Panc1 (cell line): ENCODE results near the gene KMT2A. TPM values are rescaled to one million over a fixed set of nuclear protein-coding genes. Genes with fewer than 3 reads are reported as not detected.
"Not testable (repeated sequence)": the region's sequence is repeated elsewhere in the genome, so short reads cannot be mapped to it uniquely, and the experiment has no call there.

ENCODE experiments used
- ATAC-seq: fragments of 200-7000 bp; cut with Tn5 transposase; 2 replicates; pipeline ENCODE4 v1.9.1; 2020; ENCODE audit warnings: mild to moderate bottlenecking, moderate library complexity
- BruUV-seq: library from RNA; stranded (reverse); fragments of 400-500 nt; replicated peaks from 2 replicates; lab custom pipeline; 2021; lab: Mats Ljungman, UMichigan
- CTCF ChIA-PET: fragments of 300-600 bp; sonication (Branson Sonifier 250); formaldehyde crosslinking; loops from one replicate; lab custom pipeline; 2022; ENCODE audit warnings: antibody characterized with exemption; lab: Charles Lee
- POLR2A ChIA-PET: fragments of 300-600 bp; sonication (Branson Sonifier 250); formaldehyde crosslinking; loops from one replicate; lab custom pipeline; 2022; ENCODE audit warnings: antibody characterized with exemption; lab: Charles Lee
- DNase-seq: peaks from one replicate; pipeline ENCODE4 v3.0.0-alpha.2; 2010; ENCODE audit warnings: low read depth, low spot score
- H3K27ac ChIP-seq: 2 replicates; pipeline ENCODE4 v1.5.1; 2011; ENCODE audit warnings: mild to moderate bottlenecking, low read length, inconsistent platforms
- H3K27me3 ChIP-seq: fragments of 200-500 bp; sonication (Bioruptor generic); 2 replicates; pipeline ENCODE4 v1.6.0; 2014; ENCODE audit warnings: low read length, inconsistent platforms; ENCODE audit not compliant: control insufficient read depth, insufficient read depth
- H3K36me3 ChIP-seq: fragments of 200-500 bp; sonication (Bioruptor generic); 2 replicates; pipeline ENCODE4 v1.5.1; 2014; ENCODE audit warnings: inconsistent platforms, mild to moderate bottlenecking, low read length, moderate library complexity; ENCODE audit not compliant: control insufficient read depth, insufficient read depth
- H3K4me1 ChIP-seq: 2 replicates; pipeline ENCODE4 v1.5.1; 2011; ENCODE audit warnings: inconsistent platforms, mild to moderate bottlenecking, low read length, moderate library complexity; ENCODE audit not compliant: control insufficient read depth, insufficient read depth
- H3K4me3 ChIP-seq, 2 experiments: 2 replicates each; pipeline ENCODE4 v1.5.1; 2011 to 2012; ENCODE audit warnings: low read depth in 2 of 2, low read length in 2 of 2, mild to moderate bottlenecking in 2 of 2, inconsistent platforms in 1 of 2, moderate library complexity in 1 of 2
- H3K9me3 ChIP-seq: fragments of 200-500 bp; sonication (Bioruptor generic); 2 replicates; pipeline ENCODE4 v1.5.1; 2014; ENCODE audit warnings: low read depth, mild to moderate bottlenecking, inconsistent platforms, low read length, moderate library complexity; ENCODE audit not compliant: control insufficient read depth, insufficient read depth
- CTCF ChIP-seq: fragments of 450-650 bp; IDR thresholded peaks from 2 replicates; pipeline ENCODE4 v1.5.1; 2017; ENCODE audit warnings: mild to moderate bottlenecking
- POLR2AphosphoS5 ChIP-seq: IDR thresholded peaks from 2 replicates; pipeline ENCODE4 v1.6.1; 2012; ENCODE audit warnings: mild to moderate bottlenecking, low read depth, low read length, moderate library complexity
- SIN3A ChIP-seq: IDR thresholded peaks from 2 replicates; pipeline ENCODE4 v1.6.1; 2012; ENCODE audit warnings: low read depth, mild to moderate bottlenecking, low read length, moderate library complexity, borderline replicate concordance; ENCODE audit not compliant: insufficient read depth
- TCF7L2 ChIP-seq: IDR thresholded peaks from 2 replicates; pipeline ENCODE4 v1.6.1; 2011; ENCODE audit warnings: mild to moderate bottlenecking, low read depth, low read length, inconsistent platforms
- in situ Hi-C: cut with HindIII; loops from 2 replicates; pipeline ENCODE4 v1.10.0; 2016; ENCODE audit warnings: low sequenced_read_pairs, low pct_unique_long_range_greater_than_20kb
- intact Hi-C: fragments of 100-400 bp; cut with micrococcal nuclease; formaldehyde crosslinking; loops from one replicate; pipeline ENCODE4 v1.10.0; 2022; ENCODE audit not compliant: unreplicated experiment
- total RNA-seq: library from RNA; stranded (reverse); gene quantifications from one replicate; pipeline ENCODE4 v1.2.1, GENCODE V29; 2021; ENCODE audit not compliant: unreplicated experiment
- TF ChIP-seq, protein P1 (sequence below), 2 experiments: IDR thresholded peaks; 2 replicates each; pipeline ENCODE4 v1.6.1; 2011 to 2012; ENCODE audit warnings: low read depth in 2 of 2, control low read depth in 1 of 2, low read length in 1 of 2, mild to moderate bottlenecking in 1 of 2, moderate library complexity in 1 of 2; ENCODE audit not compliant: insufficient read depth in 1 of 2

Gene KMT2A
- total RNA-seq, 1 experiment from 2014 or later: 139 TPM

DNA sequence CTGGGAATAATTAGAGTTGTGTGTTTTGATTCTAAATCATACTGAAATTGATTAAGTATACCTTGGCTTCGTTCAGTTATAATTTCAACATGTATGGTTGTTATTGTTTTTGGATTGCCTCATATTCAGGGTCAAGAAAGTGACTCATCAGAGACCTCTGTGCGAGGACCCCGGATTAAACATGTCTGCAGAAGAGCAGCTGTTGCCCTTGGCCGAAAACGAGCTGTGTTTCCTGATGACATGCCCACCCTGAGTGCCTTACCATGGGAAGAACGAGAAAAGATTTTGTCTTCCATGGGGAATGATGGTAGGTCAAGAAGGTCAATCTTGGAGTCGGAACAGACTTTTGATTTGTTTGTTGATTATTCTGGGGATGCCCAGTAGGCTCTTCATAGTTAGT, 40.4 kb downstream of the KMT2A start:
- CTCF ChIA-PET: no interaction called here
- H3K27me3 ChIP-seq: no peaks in the 10 kb centered on the region
- H3K4me1 ChIP-seq: no peaks in the 10 kb centered on the region
- in situ Hi-C loops (no loop called here), intact Hi-C loops (no loop called here)
- peaks cover 52% of the 10 kb centered on the region for H3K36me3 ChIP-seq
- no peak overlapping the region for H3K27ac ChIP-seq
- POLR2A ChIA-PET: no interaction called here
- ATAC-seq (no peak), DNase-seq (no peak)
- no peaks in the 10 kb centered on the region for H3K9me3 ChIP-seq
- BruUV-seq: no TSS peak
- no peak overlapping the region for H3K4me3 ChIP-seq
- TF ChIP-seq CTCF (no peak), POLR2AphosphoS5 (no peak), SIN3A (no peak), TCF7L2 (no peak)
- TF ChIP-seq, protein P1, sequence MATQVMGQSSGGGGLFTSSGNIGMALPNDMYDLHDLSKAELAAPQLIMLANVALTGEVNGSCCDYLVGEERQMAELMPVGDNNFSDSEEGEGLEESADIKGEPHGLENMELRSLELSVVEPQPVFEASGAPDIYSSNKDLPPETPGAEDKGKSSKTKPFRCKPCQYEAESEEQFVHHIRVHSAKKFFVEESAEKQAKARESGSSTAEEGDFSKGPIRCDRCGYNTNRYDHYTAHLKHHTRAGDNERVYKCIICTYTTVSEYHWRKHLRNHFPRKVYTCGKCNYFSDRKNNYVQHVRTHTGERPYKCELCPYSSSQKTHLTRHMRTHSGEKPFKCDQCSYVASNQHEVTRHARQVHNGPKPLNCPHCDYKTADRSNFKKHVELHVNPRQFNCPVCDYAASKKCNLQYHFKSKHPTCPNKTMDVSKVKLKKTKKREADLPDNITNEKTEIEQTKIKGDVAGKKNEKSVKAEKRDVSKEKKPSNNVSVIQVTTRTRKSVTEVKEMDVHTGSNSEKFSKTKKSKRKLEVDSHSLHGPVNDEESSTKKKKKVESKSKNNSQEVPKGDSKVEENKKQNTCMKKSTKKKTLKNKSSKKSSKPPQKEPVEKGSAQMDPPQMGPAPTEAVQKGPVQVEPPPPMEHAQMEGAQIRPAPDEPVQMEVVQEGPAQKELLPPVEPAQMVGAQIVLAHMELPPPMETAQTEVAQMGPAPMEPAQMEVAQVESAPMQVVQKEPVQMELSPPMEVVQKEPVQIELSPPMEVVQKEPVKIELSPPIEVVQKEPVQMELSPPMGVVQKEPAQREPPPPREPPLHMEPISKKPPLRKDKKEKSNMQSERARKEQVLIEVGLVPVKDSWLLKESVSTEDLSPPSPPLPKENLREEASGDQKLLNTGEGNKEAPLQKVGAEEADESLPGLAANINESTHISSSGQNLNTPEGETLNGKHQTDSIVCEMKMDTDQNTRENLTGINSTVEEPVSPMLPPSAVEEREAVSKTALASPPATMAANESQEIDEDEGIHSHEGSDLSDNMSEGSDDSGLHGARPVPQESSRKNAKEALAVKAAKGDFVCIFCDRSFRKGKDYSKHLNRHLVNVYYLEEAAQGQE (IDR thresholded peaks at IDR 0.05; ENCODE audit: insufficient read depth in 1 of 2, low read depth in 2 of 2, low read length in 1 of 2): no peak

- H3K27me3 ChIP-seq, CTCF ChIA-PET, ATAC-seq, DNase-seq, H3K4me3 ChIP-seq, H3K27ac ChIP-seq, POLR2A ChIA-PET, in situ Hi-C loops, H3K4me1 ChIP-seq, H3K9me3 ChIP-seq, BruUV-seq: not testable (repeated sequence)
- intact Hi-C loops: loop anchor here (2.0 to 10.0 kb wide), 2 partner anchors 38 to 286 kb away; no protein-coding TSS in a partner anchor
- H3K36me3 ChIP-seq: peaks cover 72% of the 10 kb centered on the region
Measured at GRCh38 chr11:118481238-118481637, 44.9 kb downstream of the KMT2A start.

GRCh38 chr11:118484405-118484804, 48.1 kb downstream of the KMT2A start:
- CTCF ChIA-PET: no interaction called here
- no TSS peak for BruUV-seq
- TF ChIP-seq SIN3A (no peak), TCF7L2 (no peak), POLR2AphosphoS5 (no peak), CTCF (no peak)
- TF ChIP-seq, protein P1 (IDR thresholded peaks at IDR 0.05; ENCODE audit: insufficient read depth in 1 of 2, low read depth in 2 of 2, low read length in 1 of 2): no peak
- DNase-seq (no peak), ATAC-seq (no peak)
- Histone ChIP-seq H3K27ac (no peak overlapping the region), H3K27me3 (no peaks in the 10 kb centered on the region), H3K4me1 (no peaks in the 10 kb centered on the region), H3K9me3 (no peaks in the 10 kb centered on the region), H3K36me3 (peaks cover 63% of the 10 kb centered on the region), H3K4me3 (no peak overlapping the region)
- intact Hi-C loops (loop anchor here (10.0 kb wide), 1 partner anchor 290 kb away; no protein-coding TSS in a partner anchor), in situ Hi-C loops (no loop called here)
- POLR2A ChIA-PET: no interaction called here
